Measurements from ENCODE around the gene CASS4.

- TF ChIP-seq CTCF (IDR thresholded peaks at IDR 0.05 in 2 of 3, conservative IDR thresholded peaks at IDR 0.05 in 1 of 3; ENCODE audit: borderline replicate concordance in 1 of 3, insufficient read depth in 1 of 3, low read depth in 2 of 3, low read length in 2 of 3): no peak
- TF ChIP-seq POLR2AphosphoS5 (IDR thresholded peaks at IDR 0.05; ENCODE audit: low read depth, low read length): no peak
- TF ChIP-seq POLR2A (IDR thresholded peaks at IDR 0.05; ENCODE audit: borderline replicate concordance, extremely low read depth, insufficient read depth, insufficient read length): no peak
- TF ChIP-seq REST (IDR thresholded peaks at IDR 0.05; ENCODE audit: low read depth): no peak
- TF ChIP-seq FOSL1 (IDR thresholded peaks at IDR 0.05; ENCODE audit: low read depth): no peak
- TF ChIP-seq CEBPB (IDR thresholded peaks at IDR 0.05; ENCODE audit: low read depth): no peak
- no peak for TF ChIP-seq SRF (IDR thresholded peaks at IDR 0.05; ENCODE audit: low read depth)
- no peak for TF ChIP-seq EZH2 (IDR thresholded peaks at IDR 0.05)
- no peak for TF ChIP-seq ATF3 (IDR thresholded peaks at IDR 0.05)
- TF ChIP-seq SP1 (IDR thresholded peaks at IDR 0.05; ENCODE audit: low read depth): no peak
- TF ChIP-seq ZNF274 (IDR thresholded peaks at IDR 0.05; ENCODE audit: low read depth, low read length): no peak
- TF ChIP-seq EZH2phosphoT487 (IDR thresholded peaks at IDR 0.05; ENCODE audit: borderline replicate concordance): no peak
- TF ChIP-seq SIN3A (IDR thresholded peaks at IDR 0.05; ENCODE audit: low read depth): no peak
These were observed 35.7 kb upstream of the CASS4 start for GRCh38 chr20:56376331-56376730.

Data from HCT116 (cell line).